Spleen (tissue), 11 donors: ENCODE results near the gene URAD. TPM values are rescaled to one million over a fixed set of nuclear protein-coding genes. Genes with fewer than 3 reads are reported as not detected.
A peak's percentile ranks its signal among the peaks of the same experiment; 100 is the strongest.

Experiments used
- DNase-seq: peaks from one replicate; pipeline ENCODE4 v3.0.0-alpha.2; 2020
- H3K27ac ChIP-seq, 8 donors: fragments of 200-600 bp; sonication (generic) in 7 of 8; 1 replicate in 4 of 8; 2 replicates in 4 of 8; pipeline versions ENCODE4 v1.5.0 to v1.8.0; 2016 to 2021; ENCODE audit warnings: inconsistent platforms in 4 of 8, mild to moderate bottlenecking in 4 of 8, moderate library complexity in 1 of 8
- H3K27me3 ChIP-seq, 7 donors: fragments of 200-600 bp; sonication (generic) in 6 of 7; replicated peaks in 1 of 7; 1 replicate in 4 of 7; 2 replicates in 3 of 7; pipeline versions ENCODE4 v1.5.0 to v1.8.0; 2016 to 2021; ENCODE audit warnings: inconsistent platforms in 3 of 7, mild to moderate bottlenecking in 1 of 7
- H3K36me3 ChIP-seq, 6 donors: fragments of 200-600 bp; sonication (generic) in 5 of 6; 1 replicate in 4 of 6; 2 replicates in 2 of 6; pipeline versions ENCODE4 v1.5.0 to v1.8.0; 2016 to 2021; ENCODE audit warnings: inconsistent platforms in 2 of 6
- H3K4me1 ChIP-seq, 6 donors: fragments of 200-600 bp; sonication (generic) in 5 of 6; 1 replicate in 3 of 6; 2 replicates in 3 of 6; pipeline versions ENCODE4 v1.5.0 to v1.8.0; 2016 to 2021; ENCODE audit warnings: inconsistent platforms in 3 of 6
- H3K4me3 ChIP-seq, 8 donors: fragments of 200-600 bp; sonication (generic) in 7 of 8; 1 replicate in 4 of 8; 2 replicates in 4 of 8; pipeline versions ENCODE4 v1.5.0 to v1.8.0; 2016 to 2021; ENCODE audit warnings: inconsistent platforms in 4 of 8, mild to moderate bottlenecking in 4 of 8, moderate library complexity in 2 of 8
- H3K9me3 ChIP-seq, 8 donors: fragments of 200-600 bp; sonication (generic) in 7 of 8; 1 replicate in 4 of 8; 2 replicates in 4 of 8; pipeline versions ENCODE4 v1.5.0 to v1.8.0; 2016 to 2021; ENCODE audit warnings: inconsistent platforms in 4 of 8
- CTCF ChIP-seq, 11 experiments: fragments of 200-600 bp in 7 of 11; fragments of 450-650 bp in 4 of 11; sonication (generic) in 4 of 11; IDR thresholded peaks in 8 of 11; conservative IDR thresholded peaks in 3 of 11; 1 replicate in 7 of 11; 2 replicates in 4 of 11; pipeline versions ENCODE4 v1.4.0 to v1.8.0; 2016 to 2021; ENCODE audit warnings: antibody characterized with exemption in 11 of 11, inconsistent platforms in 4 of 11, mild to moderate bottlenecking in 1 of 11
- POLR2A ChIP-seq, 3 donors: fragments of 450-650 bp; IDR thresholded peaks; one replicate each; pipeline ENCODE4 v1.5.1; 2017; ENCODE audit warnings: antibody characterized with exemption in 3 of 3, mild to moderate bottlenecking in 1 of 3
- POLR2AphosphoS5 ChIP-seq, 3 donors: sonication (generic); formaldehyde crosslinking; IDR thresholded peaks; one replicate each; pipeline ENCODE4 v1.5.1; 2017; ENCODE audit warnings: antibody characterized with exemption in 3 of 3
- WGBS, 5 donors: extraction: QIAGEN DNeasy Blood & Tissue Kit in 3 of 5; methylation state at CpG; one replicate each; pipeline versions ENCODE4 v1.1.5 to v1.1.7; 2013 to 2018; 5-methylcytosine and 5-hydroxymethylcytosine counted together
- intact Hi-C: fragments of 100-400 bp; cut with DNase I; formaldehyde crosslinking; loops from one replicate; pipeline ENCODE4 v1.15.0; 2023; ENCODE audit warnings: low total_unique reads
- polyA plus RNA-seq, 3 donors: library from polyadenylated mRNA; stranded (reverse); fragments of 200-250 nt; gene quantifications; one replicate each; pipeline ENCODE4 v1.2.1, GENCODE V29; 2013
- total RNA-seq, 7 donors: library from RNA; depleted of rRNA in 3 of 7; stranded (reverse); fragments of >200 nt in 3 of 7; fragmentation: NEBNext Ultra II Directional in 4 of 7; extraction: Animal tissue kit (Norgen Biotek cat#: 25700) in 4 of 7; gene quantifications; one replicate each; pipeline versions ENCODE4 v1.1.0 to v1.2.1, GENCODE V29; 2016 to 2021
- donor health status: healthy with polysubstance abuse.
- donor health status: DM: no; HTN: no; CAD: no; lungs with moderate emphysema.
- donor health status: DM: no; HTN: no; CAD: no.
- donor health status: Bipolar disorder and iron deficiency.
- donor health status: healthy.
- donor health status: DM: no; HTN: no; CAD: no.
- donor health status: DM: yes; HTN: yes; CAD: no.

URAD gene
- total and polyA plus RNA-seq, 10 donors, result 0.20 to 1.3 TPM; not detected in 8

GRCh38 chr13:27968316-27969081 is 20.0 kb downstream of the URAD start:
- intact Hi-C loops, result no loop called here
- peak overlapping the region in 6 of 8 donors; percentile 9 to 59 (median 21) for H3K4me3 ChIP-seq
- no peak for DNase-seq
- H3K36me3 ChIP-seq, result no peaks in the 10 kb centered on the region
- 1 to 5% (median 2%) methylated on average over 21 to 86 of the region's 86 CpGs for WGBS, 5 donors
- H3K27me3 ChIP-seq, result peaks cover 7 to 100% (median 97%) of the 10 kb centered on the region in 7 donors
- TF ChIP-seq POLR2AphosphoS5 (IDR thresholded peaks at IDR 0.05), result no peak
- no peak for TF ChIP-seq POLR2A (IDR thresholded peaks at IDR 0.05)
- TF ChIP-seq CTCF (IDR thresholded peaks at IDR 0.05 in 8 of 11, conservative IDR thresholded peaks at IDR 0.05 in 3 of 11), result no peak
- H3K4me1 ChIP-seq, result peaks cover 8 to 52% (median 40%) of the 10 kb centered on the region in 6 donors
- H3K9me3 ChIP-seq, result no peaks in the 10 kb centered on the region
- no peak overlapping the region for H3K27ac ChIP-seq

GRCh38 chr13:27967736-27968315 is 20.7 kb downstream of the URAD start:
- TF ChIP-seq POLR2A (IDR thresholded peaks at IDR 0.05) (no peak), CTCF (IDR thresholded peaks at IDR 0.05 in 8 of 11, conservative IDR thresholded peaks at IDR 0.05 in 3 of 11) (no peak)
- Histone ChIP-seq H3K4me1 (peaks cover 8 to 52% (median 40%) of the 10 kb centered on the region in 6 donors), H3K4me3 (peak overlapping the region in 6 of 8 donors; percentile 9 to 59 (median 21)), H3K9me3 (no peaks in the 10 kb centered on the region), H3K27me3 (peaks cover 7 to 100% (median 92%) of the 10 kb centered on the region in 7 donors), H3K27ac (no peak overlapping the region), H3K36me3 (no peaks in the 10 kb centered on the region)
- no peak for DNase-seq
- 4 to 9% (median 7%) methylated on average over 12 to 33 of the region's 33 CpGs for WGBS, 5 donors
- intact Hi-C loops, result no loop called here

GRCh38 chr13:27967203-27967735 is 21.2 kb downstream of the URAD start:
- no peak overlapping the region for H3K27ac ChIP-seq
- 2 to 6% (median 4%) methylated on average over 11 to 18 of the region's 18 CpGs for WGBS, 5 donors
- H3K27me3 ChIP-seq, result peaks cover 7 to 100% (median 94%) of the 10 kb centered on the region in 7 donors
- no peak for TF ChIP-seq CTCF (IDR thresholded peaks at IDR 0.05 in 8 of 11, conservative IDR thresholded peaks at IDR 0.05 in 3 of 11)
- peaks cover 8 to 52% (median 40%) of the 10 kb centered on the region in 6 donors for H3K4me1 ChIP-seq
- peak overlapping the region in 1 of 8 donors; percentile 59 for H3K4me3 ChIP-seq
- H3K36me3 ChIP-seq, result no peaks in the 10 kb centered on the region
- DNase-seq, result no peak
- no peaks in the 10 kb centered on the region for H3K9me3 ChIP-seq
- intact Hi-C loops, result no loop called here

GRCh38 chr13:27966641-27967202 is 21.8 kb downstream of the URAD start:
- Histone ChIP-seq H3K27ac (no peak overlapping the region), H3K36me3 (no peaks in the 10 kb centered on the region), H3K4me1 (peaks cover 8 to 52% (median 40%) of the 10 kb centered on the region in 6 donors), H3K27me3 (peaks cover 7 to 100% (median 92%) of the 10 kb centered on the region in 7 donors), H3K9me3 (no peaks in the 10 kb centered on the region), H3K4me3 (peak overlapping the region in 1 of 8 donors; percentile 59)
- no peak for DNase-seq
- intact Hi-C loops, result no loop called here
- no peak for TF ChIP-seq POLR2A (IDR thresholded peaks at IDR 0.05)
- TF ChIP-seq CTCF (IDR thresholded peaks at IDR 0.05 in 8 of 11, conservative IDR thresholded peaks at IDR 0.05 in 3 of 11), result no peak
- WGBS, 5 donors, result 4 to 5% (median 4%) methylated on average over 29 to 38 of the region's 38 CpGs
